GM23338 (cell line): ENCODE data around the gene HSPB3.

Experiments
- CREB1 ChIP-seq: fragments of 250-450 bp; sonication (Bioruptor Pico); IDR thresholded peaks from 2 replicates; pipeline ENCODE4 v1.5.0; 2020; ENCODE audit warnings: low read depth, mild to moderate bottlenecking, moderate library complexity
- CTCF ChIP-seq, 2 experiments: fragments of 200-600 bp in 1 of 2; sonication (generic) in 1 of 2; conservative IDR thresholded peaks; 2 replicates each; pipeline versions ENCODE4 v1.5.1 to v1.6.1; 2016 to 2017; ENCODE audit warnings: antibody characterized with exemption in 2 of 2, low read depth in 2 of 2, mild to moderate bottlenecking in 2 of 2, moderate library complexity in 1 of 2
- ETS1 ChIP-seq: IDR thresholded peaks from 2 replicates; pipeline ENCODE4 v1.6.1; 2016; ENCODE audit warnings: antibody characterized with exemption
- EZH2 ChIP-seq: fragments of 200-600 bp; sonication (generic); IDR thresholded peaks from one replicate; pipeline ENCODE4 v1.8.0; 2017; ENCODE audit warnings: antibody characterized with exemption, mild to moderate bottlenecking, low read depth; ENCODE audit not compliant: unreplicated experiment
- EZH2phosphoT487 ChIP-seq: fragments of 200-600 bp; sonication (generic); IDR thresholded peaks from one replicate; pipeline ENCODE4 v1.8.1; 2018; ENCODE audit warnings: antibody characterized with exemption; ENCODE audit not compliant: unreplicated experiment
- NANOG ChIP-seq: IDR thresholded peaks from 2 replicates; pipeline ENCODE4 v1.6.1; 2016; ENCODE audit warnings: antibody characterized with exemption, borderline replicate concordance
- POLR2AphosphoS5 ChIP-seq: IDR thresholded peaks from 2 replicates; pipeline ENCODE4 v1.6.1; 2016; ENCODE audit warnings: antibody characterized with exemption, low read depth
- REST ChIP-seq: IDR thresholded peaks from one replicate; pipeline ENCODE4 v1.6.1; 2018; ENCODE audit warnings: antibody characterized with exemption; ENCODE audit not compliant: unreplicated experiment
- ZNF114 ChIP-seq: fragments of 250-450 bp; sonication (Bioruptor Pico); IDR thresholded peaks from 2 replicates; pipeline ENCODE4 v1.5.0; 2020; ENCODE audit warnings: mild to moderate bottlenecking, moderate library complexity
- ZNF331 ChIP-seq: fragments of 250-450 bp; sonication (Bioruptor Pico); IDR thresholded peaks from 2 replicates; pipeline ENCODE4 v1.5.0; 2020; ENCODE audit warnings: low read depth, mild to moderate bottlenecking, moderate library complexity

DNA sequence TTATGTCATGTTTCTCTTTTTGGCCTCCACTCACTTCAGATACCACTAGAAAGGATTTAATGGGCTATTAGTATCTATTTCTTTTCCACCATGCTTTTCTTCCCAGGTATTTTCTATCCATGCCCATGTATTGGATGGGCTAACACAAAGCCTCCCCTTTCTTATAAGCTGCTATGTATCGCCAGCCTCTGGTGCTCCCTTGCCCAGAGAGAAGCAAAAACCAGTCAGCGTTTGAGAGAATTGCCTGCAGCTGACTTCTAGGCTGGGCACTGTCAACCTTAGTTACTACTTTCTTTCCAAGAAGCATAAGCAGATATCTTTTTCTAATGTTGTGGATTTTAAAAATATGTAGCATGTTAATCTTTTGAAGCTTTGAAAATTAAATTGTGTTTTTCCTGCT lies 30.2 kb upstream of the HSPB3 start:
- no peak for TF ChIP-seq CTCF (conservative IDR thresholded peaks at IDR 0.05; ENCODE audit: low read depth in 2 of 2)
- TF ChIP-seq EZH2phosphoT487: no peak
- no peak for TF ChIP-seq POLR2AphosphoS5
- no peak for TF ChIP-seq NANOG
- no peak for TF ChIP-seq EZH2
- TF ChIP-seq ZNF114 (CRISPR knock-in tag): no peak
- TF ChIP-seq ETS1: no peak
- no peak for TF ChIP-seq REST
- no peak for TF ChIP-seq CREB1 (CRISPR knock-in tag)
- no peak for TF ChIP-seq ZNF331 (CRISPR knock-in tag)
